ENCODE results near the gene ZNF787.
"Not testable (repeated sequence)": the region's sequence is repeated elsewhere in the genome, so short reads cannot be mapped to it uniquely, and the experiment has no call there.

Gene ZNF787

GRCh38 chr19:56107626-56108351 is 13.3 kb downstream of the ZNF787 start:
- DNase-seq (ENCODE audit: extremely low spot score, insufficient read length, low read depth) = no peak
- FAIRE-seq = no peak

- DNase-seq (ENCODE audit: extremely low spot score, insufficient read length, low read depth) (no peak), FAIRE-seq (no peak)
Measured at GRCh38 chr19:56106993-56107392, 14.1 kb downstream of the ZNF787 start.

GRCh38 chr19:56106397-56106849 is 14.7 kb downstream of the ZNF787 start:
- DNase-seq (ENCODE audit: extremely low spot score, insufficient read length, low read depth) = no peak
- no peak for FAIRE-seq

- DNase-seq (ENCODE audit: extremely low spot score, insufficient read length, low read depth); FAIRE-seq: not testable (repeated sequence)
Measured at GRCh38 chr19:56105831-56106396, 15.2 kb downstream of the ZNF787 start.

- FAIRE-seq (no peak), DNase-seq (ENCODE audit: extremely low spot score, insufficient read length, low read depth) (no peak)
Measured at GRCh38 chr19:56105090-56105701, 15.9 kb downstream of the ZNF787 start.

GRCh38 chr19:56104423-56104822 is 16.7 kb downstream of the ZNF787 start:
- no peak for FAIRE-seq
- no peak for DNase-seq (ENCODE audit: extremely low spot score, insufficient read length, low read depth)

- DNase-seq (ENCODE audit: extremely low spot score, insufficient read length, low read depth) = no peak
- no peak for FAIRE-seq
Measured at GRCh38 chr19:56103027-56103614, 18.0 kb downstream of the ZNF787 start.

GRCh38 chr19:56101746-56102535 is 19.2 kb downstream of the ZNF787 start:
- FAIRE-seq (no peak), DNase-seq (ENCODE audit: extremely low spot score, insufficient read length, low read depth) (no peak)

- DNase-seq (ENCODE audit: extremely low spot score, insufficient read length, low read depth) = no peak
- no peak for FAIRE-seq
Measured at GRCh38 chr19:56101095-56101494, 20.0 kb downstream of the ZNF787 start.

GRCh38 chr19:56099638-56100539 is 21.2 kb downstream of the ZNF787 start:
- DNase-seq (ENCODE audit: extremely low spot score, insufficient read length, low read depth) (no peak), FAIRE-seq (no peak)

GRCh38 chr19:56098731-56099568 is 22.1 kb downstream of the ZNF787 start:
- FAIRE-seq = no peak

GRCh38 chr19:56098237-56098636 is 22.9 kb downstream of the ZNF787 start:
- FAIRE-seq = not testable (repeated sequence)

More at GRCh38 chr19:56098731-56099568, 22.1 kb downstream of the ZNF787 start:
- no peak for DNase-seq (ENCODE audit: extremely low spot score, insufficient read length, low read depth)

GRCh38 chr19:56097776-56098175 is 23.3 kb downstream of the ZNF787 start:
- no peak for DNase-seq (ENCODE audit: extremely low spot score, insufficient read length, low read depth)
- FAIRE-seq = no peak

More at GRCh38 chr19:56098237-56098636, 22.9 kb downstream of the ZNF787 start:
- DNase-seq (ENCODE audit: extremely low spot score, insufficient read length, low read depth) = not testable (repeated sequence)

GRCh38 chr19:56097306-56097705 is 23.8 kb downstream of the ZNF787 start:
- FAIRE-seq (no peak), DNase-seq (ENCODE audit: extremely low spot score, insufficient read length, low read depth) (no peak)

GRCh38 chr19:56096665-56097064 is 24.4 kb downstream of the ZNF787 start:
- DNase-seq (ENCODE audit: extremely low spot score, insufficient read length, low read depth) (no peak), FAIRE-seq (no peak)

- FAIRE-seq (no peak), DNase-seq (ENCODE audit: extremely low spot score, insufficient read length, low read depth) (no peak)
Measured at GRCh38 chr19:56094449-56094848, 26.6 kb downstream of the ZNF787 start.

- no peak for FAIRE-seq
Measured at GRCh38 chr19:56092685-56093631, 28.1 kb downstream of the ZNF787 start.

More at GRCh38 chr19:56092685-56093631, 28.1 kb downstream of the ZNF787 start:
- no peak for DNase-seq (ENCODE audit: extremely low spot score, insufficient read length, low read depth)
